HG03460 (cell line): ENCODE results near the gene CDK5RAP2.
"Not testable (repeated sequence)": the region's sequence is repeated elsewhere in the genome, so short reads cannot be mapped to it uniquely, and the experiment has no call there.

Source experiments
- ATAC-seq: cut with Tn5 transposase; IDR thresholded peaks from one replicate; pipeline ENCODE4 v1.9.1; 2021; ENCODE audit not compliant: unreplicated experiment

The CDK5RAP2 gene

DNA sequence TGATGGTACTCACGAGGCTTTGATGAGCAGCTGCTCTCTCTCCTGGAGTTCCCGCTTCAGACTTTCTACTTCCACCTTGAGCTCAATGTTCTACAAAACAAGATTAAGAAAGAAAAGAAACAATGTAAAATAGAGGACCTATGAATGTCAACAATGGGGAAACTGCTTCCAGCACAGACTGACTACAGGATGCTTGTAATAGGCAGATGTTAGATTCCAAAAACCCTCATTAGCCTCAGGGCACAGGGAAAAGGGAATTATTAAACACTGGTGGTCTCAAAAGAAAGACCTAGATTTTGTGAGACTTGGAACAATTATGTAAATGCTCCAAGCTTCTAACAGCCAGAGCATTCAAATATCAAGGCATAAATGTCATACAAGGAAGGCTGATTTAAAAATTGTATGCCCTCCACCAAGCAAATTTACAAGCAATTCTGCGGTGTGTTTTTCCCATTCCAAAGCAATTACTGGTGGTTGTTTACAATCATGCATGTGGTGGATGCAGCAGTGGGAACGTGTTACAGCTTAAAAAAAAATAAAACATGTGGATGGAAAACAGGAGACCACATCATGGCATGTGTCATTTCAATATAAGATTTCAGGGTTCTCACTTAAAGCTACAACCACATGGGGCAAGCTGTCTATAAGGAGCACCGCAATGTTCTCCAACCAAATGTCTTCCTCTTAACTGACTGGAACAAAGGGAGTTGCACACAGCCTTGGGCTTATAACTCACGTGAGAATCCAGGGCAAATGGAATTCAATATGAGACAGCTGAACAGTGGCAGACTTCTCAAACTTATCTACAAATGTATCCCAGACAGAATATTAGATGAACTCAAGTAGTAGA, 34.0 kb downstream of the CDK5RAP2 start:
- no peak for ATAC-seq

DNA sequence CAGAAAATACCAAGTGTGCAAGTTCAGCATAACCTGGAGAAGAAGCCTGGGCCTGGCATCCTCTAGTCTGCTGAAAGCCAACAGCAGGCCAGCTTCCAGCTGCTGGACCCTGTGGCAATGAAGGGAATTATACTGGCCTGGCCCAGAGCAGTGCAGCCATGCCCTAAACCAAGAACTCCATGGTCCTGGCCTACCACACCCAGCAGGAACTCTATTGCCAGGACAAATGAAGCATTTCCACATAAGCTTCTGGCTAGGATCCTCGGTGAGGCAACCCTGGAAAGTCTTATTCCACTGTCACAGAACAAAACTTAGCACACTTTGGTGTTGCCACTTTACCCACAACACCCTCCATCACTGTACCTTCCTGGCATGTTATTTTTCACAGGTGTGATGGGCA, 35.5 kb downstream of the CDK5RAP2 start:
- ATAC-seq, result no peak

DNA sequence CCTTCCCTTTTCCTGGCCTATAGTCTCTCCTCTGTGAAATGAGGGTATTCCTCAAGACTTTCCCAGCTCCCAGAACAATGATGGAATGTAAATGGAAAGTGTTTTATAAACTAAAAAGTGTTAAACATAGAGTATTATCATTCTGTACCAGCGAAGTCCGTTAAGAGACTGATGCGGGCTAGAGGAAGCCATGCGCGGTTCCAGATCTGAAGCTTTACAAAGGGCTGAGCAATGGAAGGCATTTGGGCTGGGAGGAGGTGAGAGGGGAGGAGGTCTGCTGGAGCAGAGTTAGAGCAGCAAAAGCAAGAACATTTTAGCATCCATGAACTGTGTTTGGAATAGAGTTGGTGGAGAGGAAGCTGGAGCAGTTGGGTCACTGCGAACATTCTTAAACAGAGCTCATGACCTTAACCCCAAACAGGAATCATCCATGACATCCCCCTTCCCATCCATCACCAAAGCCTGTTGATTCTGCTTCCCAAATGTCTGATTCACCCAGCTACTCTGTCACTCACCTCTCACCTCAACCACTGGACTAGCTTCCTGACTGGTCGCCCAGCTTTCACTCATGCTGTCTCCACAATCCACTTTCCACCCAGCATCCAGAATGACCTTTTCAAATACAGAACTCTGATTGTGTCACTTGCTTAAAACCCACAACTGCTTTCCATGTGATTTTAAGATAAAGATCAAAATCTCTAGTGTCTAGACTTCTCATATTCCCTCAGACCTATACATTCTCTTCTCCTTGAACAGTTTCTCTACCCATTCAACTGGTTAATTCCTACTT, 37.1 kb downstream of the CDK5RAP2 start:
- ATAC-seq, result no peak

DNA sequence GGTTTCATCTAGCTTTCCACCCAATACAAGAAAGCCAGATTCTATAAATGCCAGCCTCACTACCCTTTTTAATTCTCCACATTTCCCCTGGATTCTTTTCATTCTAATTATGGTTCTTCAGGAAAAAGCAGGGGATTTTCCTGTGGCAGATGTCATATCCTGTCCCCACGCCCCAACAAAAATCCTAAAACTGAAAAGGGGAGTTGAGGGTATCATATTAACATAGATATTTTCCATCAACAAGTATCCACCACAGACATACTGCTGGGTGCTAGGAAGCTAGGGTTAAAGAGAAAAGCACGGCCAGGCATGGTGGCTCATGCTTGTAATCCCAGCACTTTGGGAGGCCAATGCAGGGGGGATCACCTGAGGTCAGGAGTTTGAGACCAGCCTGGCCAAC, 38.0 kb downstream of the CDK5RAP2 start:
- ATAC-seq, result no peak

DNA sequence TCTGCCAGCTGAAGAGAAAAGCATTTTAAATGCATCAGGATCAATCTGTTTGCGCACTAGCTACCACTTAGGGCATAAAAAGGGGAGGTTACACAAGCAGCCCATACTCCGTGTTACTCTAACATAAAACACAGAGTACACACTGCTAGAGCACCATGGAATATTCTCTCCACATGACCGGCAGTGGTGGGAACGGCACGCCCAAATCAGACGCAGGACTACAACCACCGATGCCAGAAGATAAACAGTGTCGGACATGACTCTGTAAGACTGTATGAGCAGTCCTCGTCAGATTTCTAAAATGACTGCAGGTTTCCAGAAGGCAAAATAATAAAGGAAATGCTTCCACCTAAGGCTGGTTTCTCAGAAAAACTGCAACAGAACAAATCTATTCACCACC, 40.0 kb downstream of the CDK5RAP2 start:
- no peak for ATAC-seq

DNA sequence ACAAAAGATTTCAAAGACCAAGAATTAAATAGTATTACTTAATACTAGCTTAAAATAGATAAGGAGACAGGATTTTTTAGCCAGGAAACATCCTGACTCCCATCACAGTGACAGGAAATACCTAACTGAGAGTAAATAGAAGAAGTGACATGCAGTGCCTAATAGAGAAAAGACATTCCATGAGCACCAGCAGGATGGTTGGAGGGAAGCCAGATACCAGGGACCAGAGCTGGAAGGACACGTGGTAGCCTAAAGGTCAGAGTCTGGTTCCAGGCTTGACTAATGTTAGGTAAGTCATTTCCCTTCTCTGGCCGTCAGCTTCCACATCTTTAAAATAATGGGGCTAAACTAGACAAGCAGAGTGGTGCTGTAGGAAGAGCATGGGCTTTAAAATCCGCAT, 41.6 kb downstream of the CDK5RAP2 start:
- ATAC-seq, result no peak

DNA sequence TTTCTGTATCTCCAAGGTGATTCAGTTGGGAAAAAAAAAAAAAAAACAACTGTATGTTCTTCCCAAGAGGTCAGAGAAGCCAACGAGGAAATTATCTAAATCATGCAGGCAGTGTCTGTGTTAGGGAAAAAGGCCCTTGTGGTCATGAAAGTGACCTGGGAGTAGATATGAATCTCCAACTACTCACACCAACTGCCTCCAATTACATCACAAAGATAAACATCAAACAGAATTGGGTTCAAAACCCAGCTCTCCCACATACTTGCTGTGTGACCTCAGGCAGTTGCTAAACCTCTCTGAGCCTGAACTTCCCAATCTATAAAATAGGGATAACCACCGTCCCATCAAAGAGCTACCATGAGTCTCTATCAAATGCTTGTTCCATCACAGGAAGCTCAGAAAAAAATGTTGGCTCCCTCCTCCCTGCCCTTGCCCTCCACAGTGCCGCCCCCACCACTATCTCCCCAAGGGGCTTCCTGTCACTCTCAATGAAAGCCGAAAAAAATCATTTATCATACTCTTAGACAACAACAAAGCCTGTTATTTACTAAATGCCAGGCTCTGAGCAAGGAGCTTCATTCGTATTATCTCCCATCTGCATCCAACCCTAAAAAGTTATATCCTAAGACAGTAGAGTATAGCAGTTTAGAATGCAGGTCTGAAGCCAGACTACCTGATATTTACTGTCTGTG, 42.9 kb downstream of the CDK5RAP2 start:
- ATAC-seq, result no peak

DNA sequence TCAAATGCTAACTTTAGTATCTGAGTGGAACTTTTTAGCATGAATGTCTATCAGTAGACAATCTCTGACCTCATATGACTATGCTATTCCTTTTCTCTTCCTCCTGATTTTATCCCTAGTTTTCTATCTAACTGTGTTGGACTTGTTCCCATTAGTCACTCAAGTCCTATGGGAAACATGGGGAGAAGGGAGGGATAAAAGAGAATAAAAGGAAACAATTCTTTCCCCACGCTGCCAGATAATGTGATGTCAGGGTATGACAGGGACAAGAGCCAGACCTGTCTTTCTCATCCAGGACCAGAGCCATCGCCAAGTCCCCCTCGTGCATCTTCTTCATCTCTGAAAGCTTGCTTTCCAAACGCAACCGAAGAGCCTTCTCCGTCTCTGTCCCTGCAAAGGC, 43.9 kb downstream of the CDK5RAP2 start:
- ATAC-seq, result no peak

DNA sequence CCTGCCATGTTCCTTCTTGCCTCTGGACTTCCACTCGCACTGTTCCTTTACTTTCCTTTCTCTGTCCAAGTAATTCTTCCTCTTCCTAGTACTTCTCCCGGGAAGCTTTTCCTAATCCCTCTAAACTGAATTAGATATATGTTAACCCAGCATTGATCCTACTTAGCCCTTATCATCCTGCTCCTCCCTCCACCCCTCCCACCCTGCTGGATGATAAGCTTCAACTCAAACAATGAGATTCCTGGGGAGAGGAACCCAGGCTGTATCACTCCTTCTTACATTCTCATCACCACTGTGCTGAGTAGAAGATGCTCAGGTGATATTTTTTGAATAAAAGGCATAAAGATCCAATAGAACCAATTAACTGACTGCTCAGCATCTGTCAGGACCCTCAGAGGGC, 45.7 kb downstream of the CDK5RAP2 start:
- no peak for ATAC-seq

DNA sequence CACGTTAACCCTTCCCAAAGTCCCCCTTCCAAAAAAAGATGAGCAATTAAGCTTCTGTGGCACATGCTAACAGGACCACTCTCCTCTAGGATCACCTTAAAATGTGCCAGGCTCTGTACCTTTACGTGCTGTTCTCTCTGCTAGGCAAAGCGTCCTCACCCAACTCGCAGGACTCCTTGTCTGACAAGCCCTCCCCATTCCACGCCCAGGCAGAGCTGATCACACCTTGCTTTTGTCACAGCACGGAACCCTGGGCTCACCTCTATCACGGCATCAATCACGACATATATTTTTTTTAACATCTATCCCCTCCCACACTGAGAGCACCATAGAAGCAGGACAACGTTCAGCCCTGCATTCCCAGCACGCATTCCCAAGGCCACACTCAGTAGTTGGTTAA, 47.1 kb downstream of the CDK5RAP2 start:
- ATAC-seq, result no peak

DNA sequence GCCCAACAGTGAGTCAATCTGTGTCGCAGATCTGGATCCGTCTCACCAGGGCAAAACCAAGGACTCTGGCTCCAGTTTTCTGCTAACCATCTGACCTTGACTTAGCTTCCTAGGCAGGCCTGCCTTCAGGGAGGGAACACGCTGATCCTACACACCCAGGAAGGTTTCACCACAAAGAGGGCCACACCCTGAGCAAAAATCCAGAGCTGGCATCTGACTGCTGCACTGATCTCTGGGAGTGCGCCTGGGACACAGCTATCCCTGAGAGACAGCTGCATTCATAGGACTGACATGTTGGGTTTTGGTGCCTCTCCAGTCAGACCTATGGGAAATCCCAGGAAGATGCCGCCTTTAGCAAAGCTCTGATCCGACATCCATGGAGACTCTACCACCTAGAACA, 47.5 kb downstream of the CDK5RAP2 start:
- no peak for ATAC-seq

DNA sequence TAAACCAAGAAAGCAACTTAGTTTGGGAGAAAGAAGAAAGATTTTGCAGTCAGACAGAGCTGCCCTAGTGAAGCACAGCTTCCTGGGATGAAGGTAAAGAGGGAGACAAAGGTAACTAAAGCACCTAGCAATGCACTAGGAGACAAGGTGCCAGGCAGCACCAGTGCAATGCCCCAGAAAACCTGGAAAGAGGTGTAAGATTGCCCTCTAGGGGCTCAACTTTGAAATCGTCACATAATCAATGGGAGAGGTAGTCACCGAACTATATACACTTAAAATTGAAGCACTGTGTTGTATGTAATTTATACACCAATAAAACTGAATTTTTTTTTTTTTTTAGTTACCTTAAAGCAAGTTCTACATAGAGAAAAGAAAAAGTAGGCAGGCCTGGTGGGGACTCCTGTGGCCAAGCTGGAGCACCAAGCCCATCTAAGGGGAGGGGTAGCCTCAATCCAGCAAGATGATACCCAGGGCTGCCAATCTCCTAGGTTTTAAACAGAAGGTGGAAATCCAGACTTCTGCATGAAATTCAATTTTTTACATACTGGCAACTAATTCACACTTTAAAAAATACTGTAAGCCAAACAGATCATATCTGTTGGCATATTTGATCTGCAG, 48.2 kb downstream of the CDK5RAP2 start:
- ATAC-seq, result no peak

DNA sequence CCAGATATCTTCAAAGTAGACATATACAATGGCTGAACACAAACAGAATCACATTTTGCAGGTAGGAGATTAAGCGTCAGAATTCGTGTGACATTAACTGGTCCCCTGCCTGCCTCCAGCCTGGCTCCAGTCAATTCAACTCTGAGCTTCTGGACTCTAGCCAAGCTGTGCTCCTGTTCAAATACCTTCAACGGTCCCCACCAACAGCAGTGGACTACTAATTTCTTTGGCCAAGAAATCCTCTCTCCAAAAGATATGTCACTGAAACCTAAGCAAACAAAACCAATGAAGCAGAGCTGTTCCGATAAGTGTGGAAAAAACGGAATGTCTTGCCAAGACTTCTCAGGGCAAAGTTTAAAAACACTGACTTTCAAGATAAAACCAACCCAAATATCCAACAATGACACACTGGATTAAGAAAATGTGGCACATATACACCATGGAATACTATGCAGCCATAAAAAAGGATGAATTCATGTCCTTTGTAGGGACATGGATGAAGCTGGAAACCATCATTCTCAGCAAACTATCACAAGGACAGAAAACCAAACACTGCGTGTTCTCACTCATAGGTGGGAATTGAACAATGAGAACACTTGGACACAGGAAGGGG, 49.6 kb downstream of the CDK5RAP2 start:
- not testable (repeated sequence) for ATAC-seq

DNA sequence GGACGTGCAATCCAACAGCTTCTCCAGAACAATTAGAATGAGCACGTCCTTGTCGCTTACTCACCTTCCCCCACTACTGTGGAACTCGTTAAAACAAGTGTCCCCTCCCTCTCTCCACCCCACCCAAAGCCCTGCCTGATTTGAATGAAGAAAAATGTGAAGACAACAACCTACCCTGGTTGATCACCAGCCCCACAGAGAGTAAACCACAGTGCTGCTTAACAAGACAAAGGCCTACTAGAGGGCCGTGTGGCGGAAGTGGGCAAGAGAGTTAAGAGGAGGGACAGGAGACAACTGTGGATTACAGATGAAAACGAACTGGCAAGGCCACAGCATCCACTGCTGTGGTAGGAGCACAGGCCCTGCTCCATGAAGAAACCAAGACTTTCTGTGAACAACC, 51.1 kb downstream of the CDK5RAP2 start:
- ATAC-seq, result no peak

DNA sequence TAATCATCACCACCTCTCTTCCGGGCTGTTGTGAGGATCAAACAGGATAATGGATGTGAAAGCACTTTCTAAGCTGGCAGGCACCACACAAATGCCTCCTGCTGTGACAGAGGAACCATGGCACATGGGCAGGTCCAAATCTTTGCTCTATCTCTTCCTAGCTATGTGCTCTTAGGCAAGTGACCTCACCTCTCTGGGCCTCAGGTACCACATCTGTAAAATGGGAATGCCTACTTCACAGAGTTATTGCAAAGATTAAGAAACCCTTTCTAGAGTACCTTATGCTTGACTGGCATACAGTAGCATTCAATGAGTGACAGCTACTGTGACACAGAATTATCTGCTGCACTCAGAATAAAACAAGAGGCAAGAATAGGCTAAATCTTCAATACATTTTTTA, 51.6 kb downstream of the CDK5RAP2 start:
- no peak for ATAC-seq

DNA sequence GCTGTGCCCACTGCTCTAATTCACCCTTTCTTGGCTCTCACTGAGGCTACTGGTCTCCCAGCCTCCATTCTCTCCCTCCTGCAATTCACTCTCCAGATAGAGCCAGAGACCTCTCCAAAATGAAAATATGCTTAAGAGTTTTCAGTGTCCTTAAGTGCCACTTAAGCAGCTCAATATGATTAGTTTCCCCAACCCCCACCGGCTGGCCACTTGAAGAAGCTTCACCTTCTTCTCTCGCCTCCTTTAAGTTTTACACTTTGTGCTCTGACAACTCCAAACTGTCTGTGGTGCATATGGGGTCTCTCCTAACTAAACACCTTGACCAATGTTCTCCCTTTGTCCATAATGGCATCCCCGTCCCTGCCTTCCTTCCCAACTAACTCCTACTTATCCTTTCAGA, 53.4 kb downstream of the CDK5RAP2 start:
- ATAC-seq, result no peak

DNA sequence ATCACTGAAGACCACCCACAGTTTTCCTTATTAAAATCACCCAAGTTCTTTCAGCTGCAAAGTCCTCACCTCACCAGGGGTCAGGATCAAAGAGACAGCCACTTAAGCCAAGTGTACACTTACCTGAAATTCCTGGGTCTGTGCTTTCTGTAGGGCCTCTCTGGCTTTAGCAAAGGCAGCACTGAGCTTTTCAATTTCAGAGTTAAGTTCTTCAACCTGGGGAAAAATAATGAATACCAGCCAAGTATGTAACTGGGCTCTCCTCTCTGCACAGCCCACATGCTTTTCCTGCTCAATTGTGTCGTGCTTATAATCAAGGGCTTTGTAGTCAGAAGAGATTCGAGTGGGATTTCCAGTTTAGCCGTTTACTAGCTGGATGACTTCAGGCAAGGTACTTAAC, 55.1 kb downstream of the CDK5RAP2 start:
- no peak for ATAC-seq

DNA sequence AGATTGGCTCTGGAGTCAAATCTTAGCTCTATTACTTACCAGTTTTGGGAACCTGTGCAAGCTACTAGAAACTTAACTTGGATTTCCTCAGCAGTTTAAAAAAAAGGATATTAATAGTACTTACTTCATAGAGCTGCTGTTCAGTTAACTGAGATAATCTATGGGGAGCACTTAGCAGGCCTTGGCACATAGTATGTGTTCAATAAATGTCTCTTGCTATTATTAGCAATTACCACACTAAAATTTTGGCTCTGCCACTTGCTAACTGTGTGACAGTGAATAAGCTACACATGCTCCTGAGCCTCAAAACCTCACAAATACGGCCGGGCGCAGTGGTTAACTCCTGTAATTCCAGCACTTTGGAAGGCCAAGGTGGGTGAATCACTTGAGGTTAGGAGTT, 55.9 kb downstream of the CDK5RAP2 start:
- no peak for ATAC-seq

DNA sequence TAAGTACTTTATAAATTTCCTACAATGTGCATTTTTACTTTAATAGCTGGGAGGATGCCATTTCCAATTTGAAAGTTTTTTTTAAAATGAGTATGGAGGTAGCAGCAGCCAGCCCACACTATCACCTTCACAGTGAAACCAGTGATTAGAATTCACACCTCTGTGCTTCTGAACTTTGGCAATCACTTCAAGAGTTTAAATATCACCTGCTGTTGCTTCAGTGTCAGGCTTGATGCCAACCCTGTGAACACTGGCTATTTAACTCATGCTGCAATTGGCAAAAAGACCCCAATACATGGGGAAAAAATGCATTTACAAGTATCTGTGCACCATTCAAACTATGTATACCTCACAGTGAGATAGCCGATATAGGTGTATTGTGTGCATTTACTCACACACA, 57.4 kb downstream of the CDK5RAP2 start:
- ATAC-seq, result no peak

DNA sequence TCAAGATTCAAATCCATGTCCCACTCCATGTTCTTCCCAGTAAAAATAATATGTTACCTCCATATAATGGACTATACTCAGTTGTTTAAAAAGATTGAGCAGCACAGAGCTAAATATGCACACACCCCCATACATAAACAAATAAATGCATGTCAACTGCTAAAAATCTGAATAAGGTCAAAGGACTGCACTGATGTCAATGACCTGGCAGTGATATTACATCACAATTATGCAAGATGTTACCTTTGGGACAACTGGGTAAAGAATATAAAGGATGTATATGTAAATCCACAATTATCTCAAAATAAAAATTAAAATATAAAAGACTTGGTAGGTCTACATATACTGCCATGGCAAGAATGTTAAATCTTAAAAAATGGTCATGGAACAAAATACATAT, 57.9 kb downstream of the CDK5RAP2 start:
- no peak for ATAC-seq

DNA sequence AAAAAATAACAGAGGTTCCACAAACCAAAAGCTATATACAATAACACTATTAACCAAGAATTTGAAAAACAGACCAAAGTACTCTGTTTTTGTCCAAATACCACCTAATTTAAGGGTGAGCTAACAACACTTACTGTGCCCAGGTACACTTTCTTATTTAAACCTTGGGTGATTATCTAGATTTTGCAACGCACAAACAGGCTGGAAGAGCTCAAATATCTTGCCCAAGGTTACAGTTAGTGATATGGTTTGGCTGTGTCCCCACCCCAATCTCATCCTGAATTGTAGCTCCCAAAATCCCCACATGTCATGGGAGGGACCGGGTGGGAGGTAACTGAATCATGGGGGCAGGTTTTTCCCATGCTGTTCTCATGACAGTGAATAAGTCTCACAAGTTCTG, 58.9 kb downstream of the CDK5RAP2 start:
- ATAC-seq, result no peak
